ENCODE measurements around the gene ZSCAN30. TPM values are rescaled to one million over a fixed set of nuclear protein-coding genes. Genes with fewer than 3 reads are reported as not detected.

ZSCAN30 gene
- total RNA-seq, 3 donors from 2014 or later (not counting 1 experiment from before 2014, with no cell fraction given) = 15.4 to 21.0 (median 16.4) TPM

GRCh38 chr18:35201256-35201931, 88.6 kb downstream of the ZSCAN30 start:
- intact Hi-C loops (cut with micrococcal nuclease) = no loop called here
- Mint-ChIP-seq H3K4me1 (no peaks in the 10 kb centered on the region), H3K36me3 (peaks cover 12% of the 10 kb centered on the region), H3K9me3 (peaks cover 0 to 5% of the 10 kb centered on the region in 2 donors), H3K4me3 (no peak overlapping the region), H3K27me3 (ENCODE audit: low read depth in 2 of 2) (peaks cover 2 to 12% of the 10 kb centered on the region in 2 donors), H3K27ac (no peak overlapping the region)
- H3K27ac ChIP-seq (ENCODE audit: low read length) = no peak overlapping the region
- H3K4me1 ChIP-seq (ENCODE audit: control insufficient read depth, insufficient read depth, low read length) = no peaks in the 10 kb centered on the region
- no peaks in the 10 kb centered on the region for H3K27me3 ChIP-seq (ENCODE audit: control insufficient read depth, insufficient read depth, low read length)
- 94% methylated on average over 4 of the region's 5 CpGs for WGBS (ENCODE audit: insufficient coverage)
- no peaks in the 10 kb centered on the region for H3K9me3 ChIP-seq (ENCODE audit: control insufficient read depth, insufficient read depth, low read length)
- no peak for ATAC-seq
- TF ChIP-seq, protein P1, sequence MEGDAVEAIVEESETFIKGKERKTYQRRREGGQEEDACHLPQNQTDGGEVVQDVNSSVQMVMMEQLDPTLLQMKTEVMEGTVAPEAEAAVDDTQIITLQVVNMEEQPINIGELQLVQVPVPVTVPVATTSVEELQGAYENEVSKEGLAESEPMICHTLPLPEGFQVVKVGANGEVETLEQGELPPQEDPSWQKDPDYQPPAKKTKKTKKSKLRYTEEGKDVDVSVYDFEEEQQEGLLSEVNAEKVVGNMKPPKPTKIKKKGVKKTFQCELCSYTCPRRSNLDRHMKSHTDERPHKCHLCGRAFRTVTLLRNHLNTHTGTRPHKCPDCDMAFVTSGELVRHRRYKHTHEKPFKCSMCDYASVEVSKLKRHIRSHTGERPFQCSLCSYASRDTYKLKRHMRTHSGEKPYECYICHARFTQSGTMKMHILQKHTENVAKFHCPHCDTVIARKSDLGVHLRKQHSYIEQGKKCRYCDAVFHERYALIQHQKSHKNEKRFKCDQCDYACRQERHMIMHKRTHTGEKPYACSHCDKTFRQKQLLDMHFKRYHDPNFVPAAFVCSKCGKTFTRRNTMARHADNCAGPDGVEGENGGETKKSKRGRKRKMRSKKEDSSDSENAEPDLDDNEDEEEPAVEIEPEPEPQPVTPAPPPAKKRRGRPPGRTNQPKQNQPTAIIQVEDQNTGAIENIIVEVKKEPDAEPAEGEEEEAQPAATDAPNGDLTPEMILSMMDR (IDR thresholded peaks at IDR 0.05) = no peak
- DNase-seq = no peak
- H3K4me3 ChIP-seq (ENCODE audit: low read length) = no peak overlapping the region
- no peaks in the 10 kb centered on the region for H3K36me3 ChIP-seq (ENCODE audit: control insufficient read depth, insufficient read depth, low read length)

Other genes starting within 250 kb of the ZSCAN30 start
- 100 to 1,000 TPM; 159 to 283 (median 207) TPM for gene MAPRE2, start 248.8 kb downstream of the ZSCAN30 start, total RNA-seq
- 10 to 100 TPM in 2 of 3 donors, 1 to 10 TPM in 1; 8.7 to 15.6 (median 13.9) TPM for gene ZNF397, start 49.2 kb downstream of the ZSCAN30 start, total RNA-seq
- gene ZNF24, start 54.2 kb upstream of the ZSCAN30 start, total RNA-seq = 10 to 100 TPM; 50.4 to 63.9 (median 58.2) TPM
- gene ZNF396, start 87.1 kb upstream of the ZSCAN30 start, total RNA-seq = 1 to 10 TPM; 1.2 to 1.7 (median 1.2) TPM
- 10 to 100 TPM; 17.6 to 19.5 (median 19.2) TPM for gene INO80C, start 207.7 kb upstream of the ZSCAN30 start, total RNA-seq